GM12873 (cell line): Measurements from ENCODE around the gene CDR2.

Experiments
- CTCF ChIP-seq: IDR thresholded peaks from 2 replicates; pipeline ENCODE4 v1.5.1; 2012; ENCODE audit warnings: low read depth, mild to moderate bottlenecking, moderate library complexity, low read length, control low read depth; ENCODE audit not compliant: insufficient read depth; ENCODE audit errors: missing control alignments

CDR2 gene

GRCh38 chr16:22369221-22369811 is 5.1 kb downstream of the CDR2 start:
- TF ChIP-seq CTCF, result no peak

- TF ChIP-seq CTCF, result no peak
Measured at GRCh38 chr16:22366889-22367288, 7.5 kb downstream of the CDR2 start.

GRCh38 chr16:22366371-22366770 is 8.0 kb downstream of the CDR2 start:
- no peak for TF ChIP-seq CTCF

GRCh38 chr16:22364241-22364640 is 10.2 kb downstream of the CDR2 start:
- no peak for TF ChIP-seq CTCF

- TF ChIP-seq CTCF, result no peak
Measured at GRCh38 chr16:22360963-22361659, 13.3 kb downstream of the CDR2 start.

- no peak for TF ChIP-seq CTCF
Measured at GRCh38 chr16:22359679-22360078, 14.7 kb downstream of the CDR2 start.

- no peak for TF ChIP-seq CTCF
Measured at GRCh38 chr16:22358000-22358399, 16.4 kb downstream of the CDR2 start.
